Endothelial cell of umbilical vein (primary cell): Measurements from ENCODE around the gene TMEM170A.

ENCODE experiments used
- MYC ChIP-seq: IDR thresholded peaks from one replicate; pipeline ENCODE4 v1.6.1; 2011; ENCODE audit warnings: mild to moderate bottlenecking, low read depth, low read length
- POLR2AphosphoS5 ChIP-seq: IDR thresholded peaks from 2 replicates; pipeline ENCODE4 v1.6.1; 2012; ENCODE audit warnings: low read depth, mild to moderate bottlenecking, control low read depth, low read length, moderate library complexity; ENCODE audit not compliant: insufficient read depth

DNA sequence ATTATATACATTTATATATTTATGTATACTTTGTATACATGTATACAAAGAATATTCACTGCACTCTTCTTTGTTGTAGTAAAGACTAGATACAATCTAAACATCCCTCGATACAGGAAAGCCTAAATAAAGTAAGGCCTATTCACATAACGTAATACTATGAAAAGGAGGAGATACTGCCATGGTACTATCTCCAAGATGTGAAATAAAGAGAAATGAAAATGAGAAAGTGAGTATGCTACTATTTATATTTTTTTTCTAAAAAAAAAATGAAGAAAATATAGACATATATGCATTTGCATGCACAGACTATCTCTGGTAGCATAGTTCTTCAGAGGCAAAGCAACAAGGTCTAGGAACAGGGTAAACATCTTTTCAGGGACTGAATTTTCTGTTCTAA lies 50.5 kb downstream of the TMEM170A start:
- TF ChIP-seq POLR2AphosphoS5 = no peak
- no peak for TF ChIP-seq MYC
